ENCODE data around the gene RFX2. TPM values are rescaled to one million over a fixed set of nuclear protein-coding genes. Genes with fewer than 3 reads are reported as not detected.

Gene RFX2
- total RNA-seq, 4 donors from 2014 or later, result 25.5 to 49.9 (median 32.8) TPM

DNA sequence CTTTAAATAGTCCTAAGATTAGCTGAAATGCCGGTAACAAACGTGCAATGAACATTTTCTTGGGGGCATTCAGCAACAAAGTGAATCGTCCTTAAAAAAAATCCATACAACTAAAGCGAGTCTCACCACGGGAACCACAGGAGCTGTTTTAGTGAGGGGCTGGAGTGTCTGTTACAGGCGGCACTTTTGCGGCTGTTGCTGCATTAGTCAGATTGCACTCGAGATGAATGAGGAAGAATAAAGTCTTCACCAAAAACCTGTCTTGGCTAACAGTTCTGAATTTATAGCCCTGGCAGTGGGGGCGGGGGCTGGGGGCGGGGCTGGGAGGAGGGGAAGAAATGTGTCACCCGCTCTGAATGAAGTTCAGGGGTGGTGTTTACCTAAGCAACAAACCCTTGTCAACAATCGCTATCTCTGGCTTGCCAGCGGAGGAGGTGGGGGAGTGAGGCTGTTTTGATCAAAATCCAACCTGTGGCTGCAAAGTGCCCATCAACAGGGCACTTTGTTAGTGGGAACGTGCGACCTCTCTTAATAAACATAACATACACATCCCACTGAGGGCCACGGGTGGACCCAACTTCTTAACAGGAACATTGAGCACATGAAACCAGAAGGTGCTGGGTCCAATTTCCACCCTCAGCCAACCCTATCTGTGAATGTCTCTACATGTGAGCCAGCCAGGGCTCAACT is 44.5 kb downstream of the RFX2 start:
- intact Hi-C loops (cut with DNase I), result no loop called here
- Histone ChIP-seq H3K27ac (replicated peaks in 1 of 4) (peak overlapping the region; percentile 92 to 94 (median 94)), H3K36me3 (no peaks in the 10 kb centered on the region), H3K4me1 (peaks cover 78 to 98% (median 95%) of the 10 kb centered on the region in 4 donors), H3K4me3 (peak overlapping the region in 2 of 4 donors; percentile 9 to 19), H3K27me3 (no peaks in the 10 kb centered on the region), H3K9me3 (no peaks in the 10 kb centered on the region)
- WGBS, result 7% methylated on average over 16 of the region's 16 CpGs
- TF ChIP-seq EP300 (IDR thresholded peaks at IDR 0.05), result no peak
- no peak for TF ChIP-seq POLR2A (IDR thresholded peaks at IDR 0.05; ENCODE audit: low read depth)
- TF ChIP-seq, protein P1, sequence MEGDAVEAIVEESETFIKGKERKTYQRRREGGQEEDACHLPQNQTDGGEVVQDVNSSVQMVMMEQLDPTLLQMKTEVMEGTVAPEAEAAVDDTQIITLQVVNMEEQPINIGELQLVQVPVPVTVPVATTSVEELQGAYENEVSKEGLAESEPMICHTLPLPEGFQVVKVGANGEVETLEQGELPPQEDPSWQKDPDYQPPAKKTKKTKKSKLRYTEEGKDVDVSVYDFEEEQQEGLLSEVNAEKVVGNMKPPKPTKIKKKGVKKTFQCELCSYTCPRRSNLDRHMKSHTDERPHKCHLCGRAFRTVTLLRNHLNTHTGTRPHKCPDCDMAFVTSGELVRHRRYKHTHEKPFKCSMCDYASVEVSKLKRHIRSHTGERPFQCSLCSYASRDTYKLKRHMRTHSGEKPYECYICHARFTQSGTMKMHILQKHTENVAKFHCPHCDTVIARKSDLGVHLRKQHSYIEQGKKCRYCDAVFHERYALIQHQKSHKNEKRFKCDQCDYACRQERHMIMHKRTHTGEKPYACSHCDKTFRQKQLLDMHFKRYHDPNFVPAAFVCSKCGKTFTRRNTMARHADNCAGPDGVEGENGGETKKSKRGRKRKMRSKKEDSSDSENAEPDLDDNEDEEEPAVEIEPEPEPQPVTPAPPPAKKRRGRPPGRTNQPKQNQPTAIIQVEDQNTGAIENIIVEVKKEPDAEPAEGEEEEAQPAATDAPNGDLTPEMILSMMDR (IDR thresholded peaks at IDR 0.05), result no peak
- TF ChIP-seq POLR2AphosphoS5 (IDR thresholded peaks at IDR 0.05), result peak in 1 of 2 donors; percentile 38
- DNase-seq (ENCODE audit: extremely low spot score), result no peak

DNA sequence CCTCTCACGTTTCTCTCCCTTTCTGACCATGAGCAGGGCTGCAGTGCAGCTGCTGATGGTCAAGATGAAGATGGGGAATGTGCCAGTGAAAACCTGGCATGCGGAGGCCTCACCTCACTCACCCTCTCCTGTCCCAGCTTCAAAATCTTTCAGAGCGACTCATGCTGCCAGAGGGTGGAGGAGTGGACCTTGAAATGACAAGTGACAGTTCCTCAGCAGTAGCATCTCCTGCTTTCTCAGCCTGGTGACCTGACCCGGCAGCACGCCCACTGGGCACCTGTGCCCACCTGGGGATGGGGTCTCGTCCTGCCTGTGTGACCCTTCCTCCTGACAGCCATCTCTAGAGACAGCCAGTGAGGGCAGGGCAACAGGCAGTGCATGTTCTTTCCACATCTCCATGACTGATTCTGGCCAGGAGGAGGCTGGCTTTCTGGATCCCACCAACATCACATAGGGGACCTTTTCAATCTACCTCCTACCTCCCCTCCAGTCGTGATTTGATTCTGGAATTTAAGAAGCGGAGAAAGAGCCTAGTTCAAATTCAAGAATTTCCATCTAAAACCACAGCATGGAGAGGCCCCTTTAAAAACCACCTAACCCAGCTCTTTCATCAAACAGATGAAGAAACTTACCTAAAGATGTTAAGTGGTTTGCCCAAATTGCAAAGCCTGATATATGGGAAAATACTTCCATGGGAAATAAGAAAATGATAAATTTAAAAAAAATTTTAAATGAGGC is 45.8 kb downstream of the RFX2 start:
- TF ChIP-seq POLR2AphosphoS5 (IDR thresholded peaks at IDR 0.05) (peak in 1 of 2 donors; percentile 40), POLR2A (IDR thresholded peaks at IDR 0.05; ENCODE audit: low read depth) (no peak), EP300 (IDR thresholded peaks at IDR 0.05) (no peak)
- TF ChIP-seq, protein P1 (IDR thresholded peaks at IDR 0.05), result no peak
- intact Hi-C loops (cut with DNase I), result no loop called here
- no peaks in the 10 kb centered on the region for H3K27me3 ChIP-seq
- no peaks in the 10 kb centered on the region for H3K9me3 ChIP-seq
- no peak overlapping the region for H3K4me3 ChIP-seq
- H3K36me3 ChIP-seq, result no peaks in the 10 kb centered on the region
- 61% methylated on average over 8 of the region's 8 CpGs for WGBS
- H3K27ac ChIP-seq (replicated peaks in 1 of 4), result peak overlapping the region; percentile 92 to 94 (median 94)
- no peak for DNase-seq (ENCODE audit: extremely low spot score)
- H3K4me1 ChIP-seq, result peaks cover 87 to 100% (median 99%) of the 10 kb centered on the region in 4 donors

DNA sequence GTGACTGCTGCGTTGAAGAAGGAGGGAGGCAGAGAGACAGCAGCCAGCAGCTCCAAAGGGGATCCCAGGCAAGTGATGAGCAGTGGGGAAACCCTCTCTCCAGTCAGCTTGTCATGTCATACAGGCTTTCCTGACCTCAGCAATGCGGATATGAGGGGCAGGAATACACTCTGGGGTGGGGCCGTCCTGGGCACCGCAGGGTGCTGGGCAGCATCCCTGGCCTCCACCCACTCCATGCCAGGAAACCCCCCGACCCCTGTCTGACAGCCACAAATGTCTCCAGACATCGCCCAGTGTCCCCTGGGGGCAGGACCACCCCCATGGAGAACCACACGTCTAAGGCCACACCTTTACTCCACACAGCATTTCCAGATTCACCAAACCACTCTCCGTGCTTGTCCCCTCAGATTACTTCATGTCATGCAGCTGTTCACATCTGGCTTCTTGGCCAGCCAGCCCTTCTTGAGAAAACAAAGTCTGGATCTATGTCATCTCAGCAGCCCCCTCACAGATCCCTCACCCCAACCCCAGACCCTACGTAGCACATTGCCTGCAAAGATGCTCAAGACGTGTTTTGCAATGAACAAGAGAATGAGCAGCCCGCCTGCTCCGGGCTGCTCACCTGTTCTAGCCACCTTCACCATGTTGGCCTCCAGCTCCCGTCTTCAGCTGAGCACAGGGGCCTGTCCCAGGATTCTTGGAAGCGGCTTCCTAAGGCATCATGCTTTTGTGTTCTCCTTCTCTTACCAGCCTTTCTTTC is 46.5 kb downstream of the RFX2 start:
- H3K27me3 ChIP-seq, result no peaks in the 10 kb centered on the region
- no peak for DNase-seq (ENCODE audit: extremely low spot score)
- WGBS, result 55% methylated on average over 12 of the region's 14 CpGs
- H3K27ac ChIP-seq (replicated peaks in 1 of 4), result peak overlapping the region; percentile 92 to 94 (median 94)
- no peaks in the 10 kb centered on the region for H3K9me3 ChIP-seq
- H3K36me3 ChIP-seq, result no peaks in the 10 kb centered on the region
- no peak for TF ChIP-seq POLR2AphosphoS5 (IDR thresholded peaks at IDR 0.05)
- H3K4me1 ChIP-seq, result peaks cover 89 to 100% (median 100%) of the 10 kb centered on the region in 4 donors
- H3K4me3 ChIP-seq, result no peak overlapping the region
- intact Hi-C loops (cut with DNase I), result no loop called here

DNA sequence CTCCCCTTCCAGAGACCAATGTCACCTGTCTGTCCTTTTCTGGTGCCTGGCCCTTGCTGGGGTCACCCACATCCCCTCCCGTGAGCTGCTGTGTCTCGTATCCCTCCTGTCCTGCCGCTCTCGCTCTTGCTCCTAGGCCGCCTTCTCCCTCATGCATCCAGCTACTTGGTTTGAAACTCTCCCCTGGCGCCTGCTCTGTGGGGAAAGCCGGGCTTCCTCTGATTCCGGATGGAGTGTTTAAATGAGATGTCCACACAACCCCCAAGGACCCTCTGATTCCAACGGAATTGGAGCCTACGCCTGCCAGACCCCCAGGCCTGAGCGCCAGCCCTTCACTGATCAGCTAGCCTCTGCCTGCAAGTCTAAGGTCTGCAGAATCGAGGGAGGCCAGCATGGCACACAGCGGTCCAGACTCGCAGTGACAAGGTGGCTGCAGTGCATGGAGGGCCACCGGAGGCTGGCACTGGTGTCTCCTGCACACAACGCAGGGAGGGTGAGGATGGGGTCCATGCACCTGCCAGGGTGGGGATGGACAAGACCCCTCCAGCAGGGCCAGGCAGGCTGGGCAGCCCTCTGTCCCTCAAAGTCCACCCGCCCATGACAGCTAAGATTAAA is 47.2 kb downstream of the RFX2 start:
- H3K36me3 ChIP-seq, result no peaks in the 10 kb centered on the region
- peak overlapping the region; percentile 92 to 94 (median 94) for H3K27ac ChIP-seq (replicated peaks in 1 of 4)
- H3K4me3 ChIP-seq, result no peak overlapping the region
- no peak for TF ChIP-seq EP300 (IDR thresholded peaks at IDR 0.05)
- no peak for TF ChIP-seq POLR2A (IDR thresholded peaks at IDR 0.05; ENCODE audit: low read depth)
- TF ChIP-seq, protein P1 (IDR thresholded peaks at IDR 0.05), result no peak
- TF ChIP-seq POLR2AphosphoS5 (IDR thresholded peaks at IDR 0.05), result no peak
- H3K9me3 ChIP-seq, result no peaks in the 10 kb centered on the region
- intact Hi-C loops (cut with DNase I), result no loop called here
- no peak for DNase-seq (ENCODE audit: extremely low spot score)
- peaks cover 89 to 100% (median 100%) of the 10 kb centered on the region in 4 donors for H3K4me1 ChIP-seq
- 83% methylated on average over 11 of the region's 17 CpGs for WGBS
- no peaks in the 10 kb centered on the region for H3K27me3 ChIP-seq
